Skin of body (tissue), 2 donors: Measurements from ENCODE around the gene GPX4. TPM values are rescaled to one million over a fixed set of nuclear protein-coding genes. Genes with fewer than 3 reads are reported as not detected.

Experiments
- DNase-seq: peaks from one replicate; lab custom pipeline; 2025; lab: John Stamatoyannopoulos, UW
- total RNA-seq: library from RNA; depleted of rRNA; stranded (reverse); fragments of >200 nt; gene quantifications from one replicate; pipeline ENCODE4 v1.2.3, GENCODE V29; 2014

GPX4 gene
- total RNA-seq, result 105 TPM

- DNase-seq, result peak; percentile 99
These were observed at the start of gene GPX4 for GRCh38 chr19:1103708-1104310. Gene GPX4 (plus strand): TSS chr19:1103994. CDS start chr19:1104044, 50 bp downstream.

- DNase-seq, result no peak
These were observed 49.4 kb upstream of the GPX4 start for GRCh38 chr19:1054102-1055027.

- no peak for DNase-seq
These were observed 48.8 kb upstream of the GPX4 start for GRCh38 chr19:1055028-1055425.

GRCh38 chr19:1055886-1056620 is 47.7 kb upstream of the GPX4 start:
- DNase-seq, result no peak

- DNase-seq, result no peak
These were observed 46.5 kb upstream of the GPX4 start for GRCh38 chr19:1057176-1057855.

- no peak for DNase-seq
These were observed 45.7 kb upstream of the GPX4 start for GRCh38 chr19:1058112-1058511.

GRCh38 chr19:1060689-1061088 is 43.1 kb upstream of the GPX4 start:
- DNase-seq, result no peak

GRCh38 chr19:1061987-1062386 is 41.8 kb upstream of the GPX4 start:
- no peak for DNase-seq

- DNase-seq, result no peak
These were observed 41.3 kb upstream of the GPX4 start for GRCh38 chr19:1062387-1063029.

- no peak for DNase-seq
These were observed 40.5 kb upstream of the GPX4 start for GRCh38 chr19:1063030-1063908.

GRCh38 chr19:1063909-1064660 is 39.7 kb upstream of the GPX4 start:
- no peak for DNase-seq

- peak; percentile 15 for DNase-seq
These were observed 38.9 kb upstream of the GPX4 start for GRCh38 chr19:1064661-1065605.

- no peak for DNase-seq
These were observed 38.1 kb upstream of the GPX4 start for GRCh38 chr19:1065606-1066109.

GRCh38 chr19:1066251-1066747 is 37.5 kb upstream of the GPX4 start:
- no peak for DNase-seq

GRCh38 chr19:1066748-1067340 is 37.0 kb upstream of the GPX4 start, which contains the start of gene ARHGAP45:
Gene ARHGAP45 (plus strand): TSS chr19:1067167. CDS start chr19:1067406, 239 bp downstream.
- no peak for DNase-seq

GRCh38 chr19:1067341-1067957 is 36.3 kb upstream of the GPX4 start:
- no peak for DNase-seq
